GM12891 (cell line): ENCODE measurements around the gene MTCP1.

Experiments used
- DNase-seq: peaks from one replicate; pipeline ENCODE4 v3.0.0; 2011; ENCODE audit warnings: low spot score; ENCODE audit not compliant: insufficient read length
- FAIRE-seq: peaks from 2 replicates; lab custom pipeline; 2011; peaks lifted over from hg19 to GRCh38; lab: Jason Lieb, UNC
- PAX5 ChIP-seq: IDR thresholded peaks from 2 replicates; pipeline ENCODE4 v1.6.1; 2011; ENCODE audit warnings: low read length, moderate library complexity, mild to moderate bottlenecking; ENCODE audit not compliant: insufficient read depth, severe bottlenecking
- POLR2A ChIP-seq: IDR thresholded peaks from 2 replicates; pipeline ENCODE4 v1.6.1; 2011; ENCODE audit warnings: low read depth, low read length, control low read depth
- POLR2AphosphoS5 ChIP-seq: IDR thresholded peaks from 2 replicates; pipeline ENCODE4 v1.6.1; 2011; ENCODE audit warnings: low read depth, low read length, control low read depth
- POU2F2 ChIP-seq: IDR thresholded peaks from 2 replicates; pipeline ENCODE4 v1.6.1; 2011; ENCODE audit warnings: low read depth, mild to moderate bottlenecking, control low read depth, low read length, moderate library complexity
- SPI1 ChIP-seq: IDR thresholded peaks from 2 replicates; pipeline ENCODE4 v1.6.1; 2011; ENCODE audit warnings: low read depth, low read length, control low read depth
- TAF1 ChIP-seq: IDR thresholded peaks from 2 replicates; pipeline ENCODE4 v1.6.1; 2011; ENCODE audit warnings: low read depth, low read length, control low read depth

MTCP1 gene

DNA sequence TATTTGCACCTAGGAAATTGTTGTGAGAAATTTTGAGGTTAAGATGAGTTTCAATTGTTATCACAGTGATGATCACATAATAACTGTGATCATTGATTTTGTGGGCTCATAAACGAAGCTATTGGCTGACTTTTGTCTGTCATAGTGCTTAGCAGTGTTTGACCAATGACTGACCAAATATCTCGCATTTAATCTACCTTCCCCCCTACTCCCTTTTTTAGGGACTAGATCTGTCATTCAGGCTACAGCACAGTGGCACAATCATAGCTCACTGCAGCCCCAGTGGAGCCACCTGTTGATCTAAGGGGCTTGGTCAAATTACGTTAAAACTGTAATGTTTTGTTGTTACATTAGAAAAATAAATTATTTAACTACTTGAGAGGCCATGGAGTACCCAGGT lies 42.8 kb downstream of the MTCP1 start:
- FAIRE-seq (no peak), DNase-seq (no peak)
- TF ChIP-seq TAF1 (peak; percentile 31; the same call in 1 of the 2 replicates), POLR2AphosphoS5 (no peak), POLR2A (no peak)

DNA sequence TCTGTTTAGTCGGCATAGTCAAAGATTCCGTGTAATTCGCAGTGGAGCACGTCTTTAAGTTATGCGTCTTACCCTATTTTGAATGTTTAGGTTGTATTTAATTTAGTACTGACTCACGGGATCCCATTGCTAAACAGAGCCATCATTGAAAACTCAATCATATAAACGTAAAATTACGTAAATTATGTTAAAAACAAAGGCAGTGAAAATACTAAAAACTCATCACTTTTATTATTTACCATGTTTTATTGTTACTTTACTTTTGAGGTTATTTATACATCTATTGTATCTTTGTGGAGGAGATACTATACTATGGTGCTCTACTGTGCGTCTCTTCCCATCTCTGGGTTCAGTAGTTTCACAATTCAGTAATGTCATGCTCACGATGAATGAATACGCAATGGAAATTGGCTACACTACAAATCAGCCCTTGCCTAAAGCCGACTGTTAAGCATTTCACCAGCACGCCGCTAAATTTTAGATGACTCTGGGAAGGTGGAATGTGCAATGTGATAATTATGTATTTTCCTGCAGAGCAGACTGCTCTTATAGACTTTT lies 43.3 kb downstream of the MTCP1 start:
- no peak for TF ChIP-seq PAX5
- FAIRE-seq = peak; percentile 60
- DNase-seq = no peak

DNA sequence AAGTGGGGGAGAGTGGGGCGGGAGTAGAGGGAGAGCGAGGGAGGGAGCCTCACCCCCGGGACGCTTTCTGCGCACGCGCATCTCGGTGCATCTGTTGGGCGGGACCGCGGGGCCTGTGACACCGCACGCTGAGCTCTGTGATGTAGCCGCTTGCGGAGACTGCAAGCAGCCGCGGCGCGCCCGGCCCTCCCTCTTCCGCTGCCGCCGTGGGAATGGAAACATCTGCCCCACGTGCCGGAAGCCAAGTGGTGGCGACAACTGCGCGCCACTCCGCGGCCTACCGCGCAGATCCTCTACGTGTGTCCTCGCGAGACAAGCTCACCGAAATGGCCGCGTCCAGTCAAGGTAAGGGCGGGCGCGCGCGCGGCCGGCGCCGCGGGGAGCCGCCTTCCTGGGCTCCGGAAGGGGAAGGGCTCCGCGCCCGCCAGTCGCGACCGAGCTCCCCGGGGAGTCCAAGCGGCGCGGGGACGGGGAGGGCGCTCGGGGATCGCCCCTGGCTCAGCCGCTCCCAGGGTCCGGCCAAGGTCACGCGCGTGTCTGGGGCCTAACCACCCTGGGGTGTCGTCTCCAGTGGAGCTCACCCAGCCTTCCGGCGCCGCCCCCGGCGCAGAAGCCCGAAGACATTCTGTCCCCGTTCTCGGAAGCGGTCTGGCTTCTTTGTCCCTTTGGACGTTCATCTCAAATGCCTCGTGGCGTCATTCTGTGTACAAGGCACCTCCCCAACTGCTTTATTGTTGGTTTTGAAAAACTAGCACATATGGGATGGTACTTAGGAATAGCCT lies 44.0 kb downstream of the MTCP1 start, which contains the start of gene FUNDC2:
Gene FUNDC2 (plus strand): TSS at position 118 of the 782 bp plus-strand sequence. CDS start 95 bp downstream, at position 213.
- TF ChIP-seq PAX5 (no peak), POLR2A (peak; percentile 70), POLR2AphosphoS5 (0 out of 2 replicates have a peak, but pooled peaks have one; percentile 49), TAF1 (peak; percentile 35; the same call in 1 of the 2 replicates), POU2F2 (0 out of 2 replicates have a peak, but pooled peaks have one; percentile 13), SPI1 (no peak)
- DNase-seq (peak; percentile 56), FAIRE-seq (peak; percentile 100)

DNA sequence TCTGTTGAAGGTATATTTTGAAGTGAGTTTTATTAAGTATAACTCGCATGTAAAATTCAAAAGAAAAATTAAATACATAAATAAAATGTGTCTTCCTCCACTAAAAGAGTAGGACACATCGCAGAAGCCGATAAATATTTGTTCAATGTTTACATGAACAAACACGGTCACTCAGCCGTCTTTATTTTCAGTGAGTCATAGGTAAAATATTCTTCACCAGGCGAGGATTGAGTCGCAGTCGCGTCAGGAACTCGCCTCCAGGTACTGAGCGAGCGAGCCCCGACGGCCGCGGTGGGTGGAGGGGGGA lies 44.6 kb downstream of the MTCP1 start:
- DNase-seq (no peak), FAIRE-seq (no peak)
- peak; percentile 38; the same call in 1 of the 2 replicates for TF ChIP-seq TAF1
- TF ChIP-seq PAX5 = no peak

DNA sequence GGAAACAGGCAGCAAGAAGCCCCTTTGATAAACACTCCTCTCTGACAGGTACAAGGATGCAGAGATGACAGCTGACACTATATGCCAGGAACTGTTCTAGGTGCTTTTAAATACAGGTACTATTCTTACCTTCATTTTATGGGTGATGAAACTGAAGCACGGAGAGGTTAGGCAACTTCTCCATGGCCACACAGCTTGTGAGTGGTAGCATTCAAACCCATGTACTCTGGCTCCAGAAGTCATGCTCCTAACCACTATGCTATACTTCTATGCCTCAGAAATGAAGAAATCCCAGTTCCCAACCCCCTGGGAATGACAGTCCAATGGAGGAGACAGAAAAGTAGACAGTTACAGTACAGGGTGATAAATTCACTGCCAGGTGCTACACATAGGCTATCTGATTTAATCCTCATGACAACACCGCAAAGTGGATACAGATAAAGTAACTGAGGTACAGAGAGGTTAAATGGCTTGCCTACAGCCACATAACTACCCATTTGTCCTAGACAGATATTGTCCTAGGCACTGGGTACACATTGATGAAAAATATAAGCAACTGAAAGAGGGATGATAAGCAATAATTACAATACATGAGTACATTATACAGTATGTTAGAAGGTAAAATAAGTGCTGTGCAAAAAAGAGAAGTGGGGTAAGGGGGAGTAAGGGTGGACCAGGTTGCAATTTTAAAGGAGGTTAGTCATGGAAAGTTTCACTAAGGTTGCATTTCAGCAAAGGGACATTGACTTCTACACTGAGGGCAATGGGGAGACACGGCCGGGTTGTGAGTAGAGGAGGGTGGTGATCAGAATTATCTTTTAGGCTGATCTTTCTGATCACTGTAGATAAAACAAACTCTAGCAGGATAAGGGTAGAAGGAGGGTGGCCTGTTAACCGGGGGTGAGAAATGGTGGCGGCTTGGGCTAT lies 46.8 kb downstream of the MTCP1 start:
- DNase-seq = no peak
- no peak for FAIRE-seq
- TF ChIP-seq PAX5 (no peak), POLR2AphosphoS5 (no peak), TAF1 (no peak), SPI1 (peak; percentile 31; the same call in 1 of the 2 replicates)

DNA sequence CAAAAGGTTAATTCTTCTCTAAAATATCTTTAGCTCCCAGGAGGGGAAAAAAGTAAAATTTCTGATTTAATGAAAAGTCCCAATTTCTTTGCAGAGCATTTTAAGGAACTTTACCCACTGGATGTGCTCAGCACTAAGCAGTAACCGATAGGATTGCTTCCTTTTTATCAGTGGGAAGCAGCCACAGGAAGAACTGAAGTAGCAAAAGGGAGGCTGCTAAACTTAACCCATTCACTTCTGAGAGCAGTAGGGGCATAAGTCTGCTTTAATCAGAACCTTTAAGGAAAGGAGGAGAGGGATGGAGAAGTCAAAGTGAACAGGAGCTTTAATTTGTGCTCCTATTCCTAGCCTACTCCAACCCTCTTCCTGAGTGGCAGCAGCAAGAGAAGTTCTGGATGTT lies 48.4 kb downstream of the MTCP1 start, which contains the start of gene F8:
Gene F8 (minus strand): TSS at position 139 of the 400 bp plus-strand sequence. CDS start 171 bp downstream, outside the sequence.
- TF ChIP-seq TAF1 (no peak), POLR2A (no peak), POU2F2 (no peak), POLR2AphosphoS5 (no peak), PAX5 (no peak), SPI1 (no peak)
- FAIRE-seq = no peak
- no peak for DNase-seq

DNA sequence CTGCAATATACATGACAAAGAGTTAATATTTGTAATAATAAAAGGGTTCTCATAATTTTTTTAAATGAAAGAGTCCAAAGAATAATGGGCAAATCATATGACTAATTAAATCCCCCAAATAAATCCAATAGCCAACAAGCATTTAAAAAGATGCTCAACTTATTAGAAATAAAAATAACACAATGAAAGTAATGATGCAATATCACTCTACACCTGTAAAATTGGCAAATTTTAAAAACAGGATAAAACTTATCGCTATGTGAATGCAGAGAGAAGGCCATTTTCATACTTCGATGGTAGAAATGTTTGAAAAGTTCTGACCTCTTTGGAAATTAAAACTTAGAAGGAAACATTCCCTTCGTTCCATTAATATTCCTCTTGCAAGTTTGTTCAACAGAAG lies 50.3 kb downstream of the MTCP1 start:
- no peak for FAIRE-seq
- no peak for TF ChIP-seq POLR2A
- TF ChIP-seq SPI1 = no peak
- no peak for TF ChIP-seq POU2F2
- TF ChIP-seq POLR2AphosphoS5 = no peak
- TF ChIP-seq TAF1 = no peak
- no peak for TF ChIP-seq PAX5
- no peak for DNase-seq
